HepG2 (cell line): Measurements from ENCODE around the gene CNTN4.

Experiments used
- ASH2L ChIP-seq: fragments of 300-600, 200-600 bp; sonication (generic); IDR thresholded peaks from 2 replicates; pipeline ENCODE4 v1.7.0; 2017; ENCODE audit warnings: low read depth, mild to moderate bottlenecking, moderate library complexity, mixed read lengths, low read length; ENCODE audit not compliant: insufficient read length
- E2F1 ChIP-seq: sonication (generic); formaldehyde crosslinking; IDR thresholded peaks from 2 replicates; pipeline ENCODE4 v1.5.0; 2020; ENCODE audit warnings: missing genetic modification reagents
- GLI4 ChIP-seq: sonication (generic); formaldehyde crosslinking; IDR thresholded peaks from 2 replicates; pipeline ENCODE4 v1.5.1; 2020; ENCODE audit warnings: missing genetic modification reagents, mild to moderate bottlenecking, moderate library complexity, borderline replicate concordance
- POLR2AphosphoS5 ChIP-seq: IDR thresholded peaks from 2 replicates; pipeline ENCODE4 v1.6.1; 2012; ENCODE audit warnings: low read depth, low read length
- TP53 ChIP-seq: sonication (generic); formaldehyde crosslinking; conservative IDR thresholded peaks from 2 replicates; pipeline ENCODE4 v1.4.0; 2020; ENCODE audit warnings: missing genetic modification reagents
- TF ChIP-seq, protein P1 (sequence below): fragments of 450-650 bp; IDR thresholded peaks from 2 replicates; pipeline ENCODE4 v1.6.1; 2016
- TF ChIP-seq, protein P2 (sequence below): sonication (generic); formaldehyde crosslinking; IDR thresholded peaks from 2 replicates; pipeline ENCODE4 v1.4.0; 2020; ENCODE audit warnings: missing genetic modification reagents

GRCh38 chr3:3087716-3088465 is 989.2 kb downstream of the CNTN4 start:
- no peak for TF ChIP-seq POLR2AphosphoS5
- TF ChIP-seq E2F1 (CRISPR knock-in tag), result no peak
- TF ChIP-seq GLI4 (CRISPR knock-in tag), result no peak
- TF ChIP-seq, protein P1, sequence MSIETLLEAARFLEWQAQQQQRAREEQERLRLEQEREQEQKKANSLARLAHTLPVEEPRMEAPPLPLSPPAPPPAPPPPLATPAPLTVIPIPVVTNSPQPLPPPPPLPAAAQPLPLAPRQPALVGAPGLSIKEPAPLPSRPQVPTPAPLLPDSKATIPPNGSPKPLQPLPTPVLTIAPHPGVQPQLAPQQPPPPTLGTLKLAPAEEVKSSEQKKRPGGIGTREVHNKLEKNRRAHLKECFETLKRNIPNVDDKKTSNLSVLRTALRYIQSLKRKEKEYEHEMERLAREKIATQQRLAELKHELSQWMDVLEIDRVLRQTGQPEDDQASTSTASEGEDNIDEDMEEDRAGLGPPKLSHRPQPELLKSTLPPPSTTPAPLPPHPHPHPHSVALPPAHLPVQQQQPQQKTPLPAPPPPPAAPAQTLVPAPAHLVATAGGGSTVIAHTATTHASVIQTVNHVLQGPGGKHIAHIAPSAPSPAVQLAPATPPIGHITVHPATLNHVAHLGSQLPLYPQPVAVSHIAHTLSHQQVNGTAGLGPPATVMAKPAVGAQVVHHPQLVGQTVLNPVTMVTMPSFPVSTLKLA, result no peak
- no peak for TF ChIP-seq TP53 (CRISPR knock-in tag)
- TF ChIP-seq ASH2L, result no peak
- TF ChIP-seq, protein P2, sequence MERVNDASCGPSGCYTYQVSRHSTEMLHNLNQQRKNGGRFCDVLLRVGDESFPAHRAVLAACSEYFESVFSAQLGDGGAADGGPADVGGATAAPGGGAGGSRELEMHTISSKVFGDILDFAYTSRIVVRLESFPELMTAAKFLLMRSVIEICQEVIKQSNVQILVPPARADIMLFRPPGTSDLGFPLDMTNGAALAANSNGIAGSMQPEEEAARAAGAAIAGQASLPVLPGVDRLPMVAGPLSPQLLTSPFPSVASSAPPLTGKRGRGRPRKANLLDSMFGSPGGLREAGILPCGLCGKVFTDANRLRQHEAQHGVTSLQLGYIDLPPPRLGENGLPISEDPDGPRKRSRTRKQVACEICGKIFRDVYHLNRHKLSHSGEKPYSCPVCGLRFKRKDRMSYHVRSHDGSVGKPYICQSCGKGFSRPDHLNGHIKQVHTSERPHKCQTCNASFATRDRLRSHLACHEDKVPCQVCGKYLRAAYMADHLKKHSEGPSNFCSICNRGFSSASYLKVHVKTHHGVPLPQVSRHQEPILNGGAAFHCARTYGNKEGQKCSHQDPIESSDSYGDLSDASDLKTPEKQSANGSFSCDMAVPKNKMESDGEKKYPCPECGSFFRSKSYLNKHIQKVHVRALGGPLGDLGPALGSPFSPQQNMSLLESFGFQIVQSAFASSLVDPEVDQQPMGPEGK (CRISPR knock-in tag), result no peak
